GM12864 (cell line): Measurements from ENCODE around the gene CDK13.

Source experiments
- DNase-seq: peaks from one replicate; pipeline ENCODE4 v3.0.0-alpha.2; 2011; ENCODE audit warnings: low read depth
- H3K4me3 ChIP-seq: 2 replicates; pipeline ENCODE4 v1.5.1; 2011; ENCODE audit warnings: mild to moderate bottlenecking, low read depth, low read length, control low read depth
- CTCF ChIP-seq: IDR thresholded peaks from 2 replicates; pipeline ENCODE4 v1.5.1; 2011; ENCODE audit warnings: low read depth, mild to moderate bottlenecking, moderate library complexity, low read length, control low read depth, inconsistent platforms; ENCODE audit errors: missing control alignments

Gene CDK13

GRCh38 chr7:40148671-40149070, 198.6 kb downstream of the CDK13 start:
- no peak for TF ChIP-seq CTCF
- DNase-seq = no peak
- H3K4me3 ChIP-seq = no peak overlapping the region
